Measurements from ENCODE around the gene DLEC1.
"Not testable (repeated sequence)": the region's sequence is repeated elsewhere in the genome, so short reads cannot be mapped to it uniquely, and the experiment has no call there.

The DLEC1 gene

DNA sequence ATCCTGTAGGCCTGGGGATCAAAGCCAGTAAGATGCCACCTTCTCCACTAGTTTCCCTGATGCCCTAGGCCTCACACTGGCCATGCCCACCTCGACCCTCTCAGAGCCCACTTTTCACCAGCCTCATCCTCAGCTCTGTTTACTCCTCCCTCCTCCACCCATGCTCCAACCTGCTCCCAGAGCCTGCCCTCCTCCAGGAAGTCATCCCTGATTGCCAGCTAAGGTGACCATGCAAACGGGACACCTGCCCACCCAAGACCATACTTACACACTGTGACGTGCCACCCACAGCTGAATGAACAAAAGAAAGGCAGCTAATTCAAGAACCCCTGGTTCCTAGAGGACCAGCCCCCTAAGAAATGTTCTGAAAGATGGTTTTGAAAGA, 18.7 kb upstream of the DLEC1 start:
- no peak for DNase-seq

DNA sequence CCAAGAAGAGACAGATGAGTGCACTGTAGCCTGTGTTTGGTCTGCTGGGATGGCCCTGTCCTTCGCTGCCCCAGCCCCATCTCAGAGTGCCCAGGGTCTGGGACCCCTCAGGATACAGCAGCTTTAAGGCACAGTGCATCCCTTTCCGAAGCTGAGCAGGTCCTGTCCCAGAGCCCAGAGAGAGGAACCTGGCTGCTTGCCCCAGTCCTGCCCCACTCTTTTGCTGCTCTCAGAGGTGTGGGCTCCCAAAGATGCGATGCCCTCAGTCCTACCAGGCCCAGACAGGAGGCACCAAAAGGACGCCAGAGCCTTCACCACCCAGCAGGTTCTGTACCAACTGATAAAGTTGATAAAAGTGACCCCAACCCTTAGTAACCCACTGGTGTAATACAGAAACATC, 17.8 kb upstream of the DLEC1 start:
- DNase-seq = no peak

DNA sequence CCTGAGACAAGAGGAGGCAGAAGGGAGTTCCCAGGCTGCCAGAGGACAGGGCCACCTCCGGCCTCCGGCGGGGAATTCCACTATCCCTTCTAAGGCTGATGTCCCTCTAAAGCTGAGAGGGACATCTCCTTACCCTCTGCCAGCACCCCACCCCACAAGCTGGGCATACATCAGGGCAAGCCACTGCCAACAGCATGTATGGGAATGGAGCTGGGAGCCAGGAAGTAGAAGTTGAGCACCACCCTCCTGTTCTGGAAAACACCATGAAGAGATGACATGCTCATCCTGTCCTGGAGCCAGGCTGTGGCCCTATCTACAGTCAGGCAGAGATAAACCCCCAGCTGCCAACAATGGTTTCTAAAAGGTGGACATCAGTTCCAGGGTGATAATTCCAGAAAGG, 16.7 kb upstream of the DLEC1 start:
- DNase-seq = no peak

DNA sequence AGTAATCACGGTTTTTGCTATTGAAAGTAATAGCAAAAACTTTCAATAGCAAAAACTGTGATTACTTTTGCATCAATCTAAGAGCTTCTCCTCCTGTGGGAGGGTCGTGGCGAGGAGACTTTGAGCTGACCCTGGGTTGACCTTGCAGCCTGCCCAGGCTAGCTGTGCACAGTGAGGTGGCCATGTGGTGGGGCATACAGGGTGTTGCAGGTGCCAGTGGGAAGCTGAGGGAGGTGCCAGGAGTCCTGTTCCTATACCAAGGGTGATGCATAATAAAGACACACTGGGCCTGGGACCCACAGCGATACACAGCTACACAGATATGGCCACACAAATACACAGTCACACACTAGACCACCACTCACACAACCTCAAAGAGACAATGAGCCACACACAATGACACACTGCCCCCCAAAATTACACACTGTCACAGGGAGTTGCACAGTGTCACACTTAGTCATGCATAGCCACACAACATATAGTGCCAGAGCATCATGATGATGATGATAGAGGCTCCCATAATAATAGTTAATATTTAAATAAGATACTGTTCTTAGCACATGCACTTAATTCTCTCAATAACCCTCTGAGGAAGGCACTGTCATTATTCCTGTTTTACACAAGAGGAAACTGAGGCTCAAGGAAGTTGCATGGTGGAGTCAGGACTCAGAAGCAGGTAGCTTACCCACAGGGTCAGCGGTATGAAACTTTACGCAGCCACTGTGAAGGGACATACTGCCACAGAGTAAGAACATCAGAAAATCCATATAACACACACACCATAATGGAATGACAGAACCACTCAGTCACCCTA, 15.9 kb upstream of the DLEC1 start:
- no peak for DNase-seq

DNA sequence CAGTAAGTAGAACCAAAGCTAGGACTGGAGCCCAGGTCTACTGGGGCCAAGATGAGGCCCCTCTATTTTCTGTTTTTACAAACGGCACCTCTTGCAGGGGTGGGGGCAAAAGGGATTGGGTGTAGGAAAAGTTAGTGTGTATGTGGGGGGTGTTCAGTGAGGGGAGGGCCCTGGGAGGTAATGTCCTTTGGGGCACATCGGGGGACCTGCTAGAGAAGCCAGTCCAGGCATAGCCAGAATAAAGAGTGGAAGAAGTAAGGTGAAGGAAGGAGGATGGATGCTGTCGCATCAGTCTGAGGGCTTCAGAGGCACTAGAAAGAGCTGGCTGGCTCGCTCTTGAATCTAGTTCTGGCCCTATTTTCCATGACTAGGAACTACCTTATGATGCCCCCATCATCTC, 12.2 kb upstream of the DLEC1 start:
- DNase-seq = no peak

DNA sequence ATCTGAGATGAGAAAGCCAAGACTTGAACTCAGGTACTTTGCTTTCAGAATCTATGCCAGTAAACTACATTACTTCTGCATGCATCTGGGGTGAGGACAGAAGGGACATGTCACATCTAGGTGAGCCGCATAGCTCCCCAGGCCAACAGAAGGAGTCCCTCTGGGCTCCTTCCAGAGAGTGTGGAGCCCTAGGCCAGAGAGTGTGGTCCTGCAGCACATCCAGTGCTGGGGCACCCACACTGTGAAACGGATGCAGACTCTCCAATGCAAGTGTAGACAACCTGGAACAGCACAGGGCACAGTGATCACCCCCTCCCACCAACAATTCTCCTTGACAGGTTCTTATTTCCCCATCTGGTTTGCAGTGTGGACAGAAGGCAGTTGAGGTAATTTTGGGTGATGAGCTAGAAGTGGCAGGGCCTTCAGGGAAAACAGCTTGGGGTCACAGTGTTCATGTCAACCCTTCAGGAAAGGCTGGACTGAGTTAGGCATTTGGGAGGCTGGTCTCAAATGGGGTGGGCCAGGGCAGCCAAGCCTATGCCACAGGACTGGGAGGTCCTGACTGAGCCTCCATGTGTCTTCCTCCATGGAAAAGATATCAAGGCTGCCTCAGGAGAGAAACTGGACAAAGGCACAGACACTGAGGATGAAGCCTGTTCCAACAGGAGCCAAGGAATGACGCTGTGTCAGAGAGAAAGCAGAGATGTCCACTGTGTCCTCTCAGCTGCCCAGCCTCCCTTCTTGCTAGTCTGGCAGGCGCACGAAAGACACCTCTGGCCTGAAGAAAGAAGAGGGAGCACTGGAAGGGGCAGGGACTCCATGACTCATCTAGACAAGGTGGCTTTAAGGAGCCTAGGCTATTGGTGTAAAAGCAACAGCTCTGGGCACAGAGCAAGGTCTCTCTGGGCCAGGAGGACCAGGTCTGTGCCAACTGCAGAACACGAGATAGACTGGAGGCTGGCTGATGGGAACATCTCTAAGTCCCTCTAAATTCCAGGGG, 11.2 kb upstream of the DLEC1 start:
- no peak for DNase-seq

DNA sequence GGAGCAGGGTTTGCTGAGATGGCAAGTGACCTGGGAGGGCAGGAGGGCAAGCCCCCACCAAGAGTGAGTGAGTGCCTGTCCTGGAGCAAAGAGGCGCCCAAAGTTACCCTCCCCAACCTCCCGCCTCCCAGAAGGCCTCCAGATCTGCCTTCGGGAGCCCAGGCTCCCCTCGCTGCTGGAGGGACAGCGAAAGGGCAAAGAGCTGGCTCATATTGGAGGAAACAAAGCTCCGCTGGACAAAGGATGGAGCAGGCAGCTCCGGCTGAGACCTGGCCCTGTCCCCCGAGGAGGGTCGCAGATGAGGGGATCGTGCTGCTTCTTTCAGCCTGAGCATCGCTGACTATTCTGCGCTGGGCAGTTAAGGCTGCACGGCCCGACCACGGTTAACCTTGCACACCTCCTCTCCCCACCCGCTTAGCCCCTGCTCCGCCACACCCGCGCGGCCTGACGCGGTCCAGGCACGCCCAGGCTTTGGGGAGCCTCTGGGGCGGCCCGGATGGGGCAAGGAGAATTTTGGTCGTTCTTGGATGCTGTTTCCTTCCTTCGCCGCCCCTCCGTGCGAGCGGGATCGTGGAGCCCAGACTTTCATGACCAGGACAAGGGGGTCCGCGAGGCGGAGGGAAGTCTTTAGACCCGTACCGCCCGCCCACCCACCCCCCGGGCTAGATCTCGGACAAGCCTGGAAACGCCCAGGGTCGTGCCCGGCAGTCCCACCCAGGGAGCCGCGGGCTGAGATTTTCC, 10.2 kb upstream of the DLEC1 start:
- DNase-seq = no peak

DNA sequence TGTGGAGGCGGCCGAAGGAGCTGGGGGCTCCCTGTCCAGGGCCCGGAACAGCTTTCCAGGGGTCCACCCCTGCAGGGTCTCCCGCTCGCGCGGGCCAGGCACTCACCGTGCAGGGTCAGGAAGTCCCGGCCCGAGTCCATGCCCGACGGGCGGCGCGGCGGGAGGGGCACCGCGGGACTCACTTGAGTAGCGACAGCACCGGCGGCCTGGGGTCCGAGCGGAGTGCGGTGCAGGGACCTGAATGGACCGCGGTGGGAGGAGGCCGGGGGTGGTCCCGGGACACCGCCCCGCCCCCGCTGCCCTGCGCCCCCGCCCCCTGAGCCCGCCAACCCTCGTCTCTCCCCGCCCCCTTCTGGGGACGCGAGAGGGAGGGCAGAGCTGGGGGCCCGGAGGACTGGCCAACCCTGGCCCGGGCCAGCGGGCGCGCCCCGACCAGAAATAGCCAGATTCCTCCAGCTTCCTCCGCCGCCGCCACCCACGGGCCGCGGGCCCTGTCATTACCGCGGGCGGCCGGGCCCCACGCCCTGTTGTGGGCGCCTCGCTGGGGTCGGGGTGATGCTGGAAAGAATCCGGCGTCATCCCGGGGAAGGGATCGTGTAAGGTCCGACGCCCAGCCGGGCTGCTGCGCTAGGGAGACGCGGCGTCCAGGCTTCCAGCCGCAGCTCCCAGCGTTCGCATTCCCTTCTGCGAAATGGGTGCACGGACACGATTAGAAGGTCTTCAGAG, 9.4 kb upstream of the DLEC1 start, which contains the start of gene PLCD1:
PLCD1 (minus strand) TSS at position 243 of the 726 bp plus-strand sequence; CDS start at position 140, 103 bp downstream.
- no peak for DNase-seq

DNA sequence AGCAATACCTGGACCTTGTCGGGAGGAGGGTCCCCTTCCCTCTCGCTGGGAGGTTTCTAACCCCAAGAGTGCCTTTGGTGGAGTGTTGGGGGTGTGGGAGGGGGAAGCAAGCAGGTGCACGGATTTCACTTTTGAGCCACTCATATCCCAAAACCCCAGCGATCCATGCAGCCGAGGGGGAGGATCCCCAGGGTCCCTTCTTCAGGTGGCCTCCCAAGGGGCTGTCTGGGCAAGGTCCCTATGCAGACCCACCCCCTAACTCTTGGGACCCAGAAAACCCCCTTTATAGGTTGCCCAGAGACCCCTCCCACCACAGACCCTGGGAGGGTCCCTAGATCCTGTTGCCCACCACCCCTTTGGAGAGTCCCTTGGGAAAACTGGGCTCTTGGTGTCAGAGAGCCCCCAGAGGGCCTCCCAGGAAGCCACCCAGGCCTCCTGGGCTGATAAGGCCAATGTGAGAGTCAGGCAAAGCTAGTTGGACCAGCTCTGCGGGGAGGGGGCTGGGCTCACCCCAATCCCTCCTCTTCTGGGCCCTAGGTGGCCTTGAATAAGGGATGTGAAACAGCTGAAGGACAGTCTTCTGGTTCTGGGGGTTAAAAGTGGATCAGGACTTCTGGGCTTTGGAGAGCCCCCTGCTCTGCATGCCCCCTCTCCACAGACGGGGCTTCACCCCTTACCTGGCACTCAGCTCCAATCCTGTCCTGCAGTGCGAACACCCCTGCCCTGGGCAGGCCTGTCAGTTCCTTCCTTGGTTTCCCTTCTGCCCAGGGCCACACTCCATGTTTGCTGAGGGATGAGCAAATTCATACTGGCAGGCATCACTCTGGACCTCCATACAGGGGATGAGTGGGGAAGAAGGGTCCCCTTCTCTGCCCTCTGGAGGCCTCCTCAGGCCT, 8.6 kb upstream of the DLEC1 start:
- DNase-seq = no peak

DNA sequence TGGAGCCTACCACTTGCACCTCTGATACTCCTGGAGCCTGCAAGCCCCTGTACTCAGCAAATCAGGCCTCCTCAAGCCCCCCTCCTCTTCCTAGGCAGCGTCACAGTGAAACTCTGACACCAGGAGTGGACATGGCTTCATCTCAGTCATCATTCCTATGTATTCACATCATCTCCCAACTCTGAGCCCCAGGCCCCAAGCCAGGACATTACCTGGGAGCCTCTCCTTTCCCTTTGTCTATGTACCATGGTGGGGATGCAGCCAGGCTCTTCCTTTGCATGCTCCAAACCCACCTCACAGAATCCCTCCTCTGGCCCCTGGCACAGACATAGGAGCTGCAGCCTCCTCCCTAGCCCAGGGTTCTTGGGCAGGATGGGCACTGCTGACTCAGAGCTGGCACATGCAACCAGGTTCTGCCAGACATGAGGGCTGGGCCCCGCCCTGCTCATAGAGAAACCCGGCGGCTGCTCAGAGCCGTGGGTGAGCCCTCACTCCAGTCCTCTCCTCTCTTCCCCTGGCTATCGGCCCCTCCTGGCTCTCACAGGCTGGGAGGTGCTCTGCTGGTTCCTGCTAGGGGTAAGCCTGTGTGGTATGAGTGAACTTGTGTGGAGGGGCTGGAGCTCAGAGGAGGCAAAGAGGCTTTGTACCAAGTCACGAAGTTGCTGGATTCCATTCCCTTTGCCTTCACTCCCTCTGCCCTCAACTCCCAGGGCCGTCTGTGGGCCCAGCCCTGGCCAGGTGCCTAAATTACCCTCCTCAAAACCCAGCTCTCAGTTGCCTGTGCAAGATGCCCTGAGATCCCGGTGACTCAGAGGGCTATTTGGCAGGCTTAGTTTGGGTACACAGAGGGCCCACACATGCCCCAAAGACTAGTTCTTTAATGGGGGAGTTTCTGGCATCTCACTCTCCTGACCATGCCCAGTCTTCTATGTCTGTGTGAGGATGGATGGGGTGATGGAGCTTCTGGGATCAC, 7.7 kb upstream of the DLEC1 start:
- peak in 2 of 4 experiments; percentile 34 to 44 for DNase-seq

DNA sequence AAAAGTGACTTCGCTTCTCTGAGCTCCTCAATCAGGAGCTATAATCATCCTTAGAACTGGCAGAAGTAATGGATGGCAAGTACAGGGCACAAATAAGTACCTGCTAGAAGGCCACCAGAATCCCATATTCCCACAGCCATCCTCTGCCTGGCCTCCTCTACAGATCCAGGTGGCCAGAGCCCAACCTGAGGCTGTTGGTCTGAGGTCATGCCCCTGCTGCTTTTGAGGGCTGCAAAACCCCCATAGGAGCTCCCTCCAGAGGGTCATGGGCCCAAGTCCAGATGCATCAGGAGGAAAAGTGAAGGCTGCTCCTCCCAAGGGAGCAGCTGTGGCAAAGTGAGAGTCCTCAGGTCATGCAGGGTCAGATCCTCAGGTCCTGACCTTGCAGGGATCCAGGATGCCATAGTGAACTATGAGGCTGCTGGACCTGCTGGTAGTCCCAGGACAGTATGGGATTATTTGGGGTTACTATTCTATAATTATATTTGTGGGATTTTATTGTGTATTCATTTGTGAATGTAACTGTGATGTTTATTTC, 6.6 kb upstream of the DLEC1 start:
- DNase-seq = no peak

DNA sequence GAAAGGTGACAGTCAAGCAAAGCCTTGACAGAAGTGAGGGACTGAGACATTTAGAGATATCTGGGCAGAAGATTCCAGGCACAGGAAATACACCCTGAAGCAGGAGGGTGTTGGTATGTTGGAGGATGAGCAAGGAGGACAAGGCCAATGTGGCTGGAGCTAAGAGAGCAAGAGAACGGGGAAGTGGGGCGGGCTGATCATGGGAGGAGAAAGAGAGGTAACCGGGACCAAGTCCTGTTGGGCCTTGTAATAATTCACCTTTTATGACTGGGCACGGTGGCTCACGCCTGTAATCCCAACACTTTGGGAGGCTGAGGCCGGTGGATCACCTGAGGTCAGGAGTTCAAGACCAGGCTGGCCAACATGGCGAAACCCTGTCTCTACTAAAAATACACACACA, 5.4 kb upstream of the DLEC1 start:
- DNase-seq = not testable (repeated sequence)

DNA sequence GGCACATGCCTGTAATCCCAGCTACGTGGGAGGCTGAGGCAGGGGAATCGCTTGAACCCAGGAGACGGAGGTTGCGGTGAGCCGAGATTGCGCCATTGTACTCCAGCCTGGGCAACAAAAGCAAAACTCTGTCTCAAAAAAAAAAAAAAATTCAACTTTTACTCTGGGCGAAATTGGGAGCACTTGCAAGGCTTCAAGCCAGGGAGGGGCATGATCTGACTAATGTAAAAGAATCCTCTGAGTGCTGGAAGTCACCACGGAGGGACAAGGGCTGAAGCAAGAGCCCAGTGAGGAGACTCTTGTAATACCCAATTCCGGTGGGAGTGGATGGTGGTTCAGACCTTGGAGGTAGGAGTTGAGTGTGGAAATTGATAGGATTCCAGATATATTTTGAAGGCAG, 4.7 kb upstream of the DLEC1 start:
- not testable (repeated sequence) for DNase-seq

DNA sequence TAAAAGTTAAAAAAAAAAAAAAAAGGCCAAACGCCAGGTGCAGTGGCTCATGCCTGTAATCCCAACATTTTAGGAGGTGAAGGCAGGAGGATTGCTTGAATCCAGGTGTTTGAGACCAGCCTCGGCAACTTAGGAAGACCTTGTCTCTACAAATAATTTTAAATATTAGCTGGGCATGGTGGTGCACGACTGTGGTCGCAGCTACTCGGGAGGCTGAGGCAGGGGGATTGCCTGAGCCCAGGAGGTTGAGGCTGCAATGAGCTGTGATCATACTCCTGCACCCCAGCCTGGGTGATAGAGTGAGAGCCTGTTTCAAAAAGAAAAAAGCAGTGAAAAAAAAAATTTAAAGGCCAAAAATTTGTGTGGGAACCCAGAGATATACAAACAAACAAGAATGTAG, 2.7 kb upstream of the DLEC1 start:
- no peak for DNase-seq

DNA sequence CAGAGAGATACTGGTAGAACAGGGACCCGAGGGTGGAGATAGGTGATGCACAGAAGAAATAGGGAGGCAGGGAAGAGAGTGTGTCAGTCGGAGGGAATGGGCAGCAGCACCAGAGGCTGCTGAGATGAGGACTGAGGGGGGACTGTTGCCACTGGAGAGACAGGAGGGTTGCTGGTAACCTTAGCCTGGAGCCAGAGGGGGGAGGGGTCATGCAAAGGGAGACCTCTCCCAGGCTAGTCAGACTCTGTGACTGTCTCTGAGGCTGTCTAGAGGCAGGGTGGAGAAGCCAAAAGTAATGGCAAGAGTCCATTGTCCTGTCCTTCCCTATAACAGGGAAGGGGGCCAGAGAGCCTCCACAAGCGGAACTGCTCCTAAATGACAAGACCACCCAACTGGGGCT, 2.1 kb upstream of the DLEC1 start:
- DNase-seq = no peak

DNA sequence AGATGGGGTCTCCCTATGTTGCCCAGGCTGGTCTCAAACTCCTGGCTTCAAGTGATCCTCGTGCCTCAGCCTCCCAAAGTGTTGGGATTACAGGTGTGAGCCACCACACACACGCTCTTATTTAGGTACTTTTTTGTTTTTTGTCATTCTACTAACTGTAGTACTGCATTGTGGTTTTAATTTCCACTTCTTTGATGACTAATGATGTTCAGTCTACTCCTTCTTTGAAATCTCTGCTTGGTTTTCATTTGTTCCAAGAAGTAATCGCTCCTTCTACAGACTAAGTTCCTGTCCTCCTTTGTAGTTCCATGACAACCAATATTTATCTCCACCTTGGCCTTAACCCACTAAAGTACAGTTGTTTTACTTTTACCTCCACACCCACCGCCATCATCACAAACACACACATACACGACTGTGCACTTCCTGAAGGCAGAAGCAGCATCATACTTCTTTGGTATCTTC, 529 bp upstream of the DLEC1 start:
- DNase-seq = no peak

DNA sequence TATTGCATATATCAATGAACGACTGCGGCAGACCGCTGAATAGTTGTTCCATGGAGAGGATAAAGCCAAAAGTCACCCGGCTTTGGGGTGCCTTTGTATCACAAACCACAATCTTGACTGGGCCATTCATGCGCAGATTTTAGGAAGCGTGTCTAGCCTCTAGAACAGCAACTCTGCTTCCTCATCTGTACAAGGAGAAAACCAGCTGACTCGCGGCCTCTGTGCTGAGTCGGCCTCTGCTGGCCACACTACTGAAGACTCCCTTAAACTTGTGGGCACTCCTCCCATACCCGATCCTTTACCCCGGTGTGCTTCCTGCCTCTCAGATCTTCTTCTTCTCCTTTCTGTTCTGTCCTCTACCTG, 872 bp downstream of the DLEC1 start:
- DNase-seq = peak in 1 of 4 experiments; percentile 15

DNA sequence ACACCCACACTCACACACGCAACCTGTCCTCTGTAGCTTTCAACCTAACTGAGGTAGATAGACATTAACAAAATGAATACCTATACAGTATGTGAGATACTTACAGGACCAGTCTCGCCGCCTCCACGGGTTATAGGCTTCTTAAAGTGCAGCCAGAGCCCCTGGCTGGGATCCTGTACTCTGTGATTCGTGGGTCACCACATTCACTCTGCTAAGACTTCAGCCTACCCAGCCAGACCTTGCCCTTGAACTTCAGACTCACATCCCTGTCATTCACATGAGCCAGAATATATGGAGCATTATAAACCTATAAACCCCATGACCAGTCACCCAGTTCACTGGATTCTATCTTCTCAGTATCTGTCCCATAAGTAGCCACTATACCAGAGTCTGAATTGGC, 1.4 kb downstream of the DLEC1 start:
- no peak for DNase-seq

DNA sequence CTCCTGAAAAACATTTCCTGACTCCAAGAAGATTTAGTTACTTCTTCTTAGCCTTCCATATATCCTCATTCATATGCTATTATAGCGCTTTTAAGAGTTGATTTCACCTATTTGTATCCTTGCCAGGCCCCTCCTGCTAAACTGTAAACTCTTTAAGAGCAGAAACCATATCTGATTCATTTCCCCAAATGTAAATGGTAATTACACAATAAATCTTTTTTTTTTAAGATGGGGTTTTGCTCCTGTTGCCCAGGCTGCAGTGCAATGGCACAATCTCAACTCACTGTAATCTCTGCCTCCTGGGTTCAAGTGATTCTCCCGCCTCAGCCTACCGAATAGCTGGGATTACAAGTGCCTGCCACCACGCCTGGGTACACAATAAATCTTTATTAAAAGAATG, 4.5 kb downstream of the DLEC1 start:
- no peak for DNase-seq

DNA sequence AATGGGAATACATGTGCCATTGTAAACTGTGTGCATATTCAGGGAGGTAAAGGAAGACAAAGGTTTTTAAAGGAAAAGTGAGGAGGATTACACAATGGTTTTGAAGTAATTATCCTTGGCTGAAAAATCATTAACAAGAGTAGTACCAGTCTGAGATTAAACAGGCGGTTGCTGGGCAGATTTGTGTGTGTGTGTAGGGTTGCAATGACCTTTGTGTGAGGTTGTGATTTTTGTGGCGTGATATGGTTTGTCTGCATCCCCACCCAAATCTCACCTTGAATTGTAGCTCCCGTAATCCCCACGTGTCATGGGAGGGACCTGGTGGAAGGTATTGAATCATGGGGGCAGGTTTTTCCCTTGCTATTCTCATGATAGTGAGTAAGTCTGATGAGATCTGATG, 7.0 kb downstream of the DLEC1 start:
- DNase-seq = no peak
